ENCODE results near the gene SPEM1. TPM values are rescaled to one million over a fixed set of nuclear protein-coding genes. Genes with fewer than 3 reads are reported as not detected.

The SPEM1 gene
- not detected for polyA plus RNA-seq (2012; ENCODE audit: low read depth, missing spikeins)

- no peak for DNase-seq (ENCODE audit: insufficient read length, low spot score)
- no peak for FAIRE-seq
- TF ChIP-seq TAF1 (IDR thresholded peaks at IDR 0.05; ENCODE audit: low read depth, low read length) = no peak
- no peak for TF ChIP-seq POLR2AphosphoS5 (IDR thresholded peaks at IDR 0.05; ENCODE audit: low read depth, low read length)
- TF ChIP-seq POLR2A (IDR thresholded peaks at IDR 0.05; ENCODE audit: low read depth, low read length) = no peak
- TF ChIP-seq SPI1 (IDR thresholded peaks at IDR 0.05; ENCODE audit: low read depth, low read length) = no peak
- no peak for TF ChIP-seq PAX5 (IDR thresholded peaks at IDR 0.05; ENCODE audit: insufficient read depth, low read length, severe bottlenecking)
- no peak for TF ChIP-seq POU2F2 (IDR thresholded peaks at IDR 0.05; ENCODE audit: low read depth, low read length)
These were observed at the start of gene SPEM1 for GRCh38 chr17:7419819-7420610. TSS of gene SPEM1 (plus strand) at chr17:7420324. CDS start at chr17:7420385, 61 bp downstream.

- no peak for FAIRE-seq
- no peak for DNase-seq (ENCODE audit: insufficient read length, low spot score)
- no peak for TF ChIP-seq POU2F2 (IDR thresholded peaks at IDR 0.05; ENCODE audit: low read depth, low read length)
- no peak for TF ChIP-seq SPI1 (IDR thresholded peaks at IDR 0.05; ENCODE audit: low read depth, low read length)
- no peak for TF ChIP-seq POLR2A (IDR thresholded peaks at IDR 0.05; ENCODE audit: low read depth, low read length)
- TF ChIP-seq PAX5 (IDR thresholded peaks at IDR 0.05; ENCODE audit: insufficient read depth, low read length, severe bottlenecking) = no peak
- no peak for TF ChIP-seq POLR2AphosphoS5 (IDR thresholded peaks at IDR 0.05; ENCODE audit: low read depth, low read length)
- TF ChIP-seq TAF1 (IDR thresholded peaks at IDR 0.05; ENCODE audit: low read depth, low read length) = no peak
These were observed 49.3 kb upstream of the SPEM1 start for GRCh38 chr17:7370853-7371252.

GRCh38 chr17:7374353-7374752, 45.8 kb upstream of the SPEM1 start:
- TF ChIP-seq POLR2AphosphoS5 (IDR thresholded peaks at IDR 0.05; ENCODE audit: low read depth, low read length) = no peak
- no peak for TF ChIP-seq PAX5 (IDR thresholded peaks at IDR 0.05; ENCODE audit: insufficient read depth, low read length, severe bottlenecking)
- no peak for TF ChIP-seq POU2F2 (IDR thresholded peaks at IDR 0.05; ENCODE audit: low read depth, low read length)
- no peak for TF ChIP-seq SPI1 (IDR thresholded peaks at IDR 0.05; ENCODE audit: low read depth, low read length)
- TF ChIP-seq POLR2A (IDR thresholded peaks at IDR 0.05; ENCODE audit: low read depth, low read length) = no peak
- TF ChIP-seq TAF1 (IDR thresholded peaks at IDR 0.05; ENCODE audit: low read depth, low read length) = no peak
- DNase-seq (ENCODE audit: insufficient read length, low spot score) = no peak
- no peak for FAIRE-seq

GRCh38 chr17:7379134-7379533, 41.0 kb upstream of the SPEM1 start:
- no peak for TF ChIP-seq TAF1 (IDR thresholded peaks at IDR 0.05; ENCODE audit: low read depth, low read length)
- no peak for TF ChIP-seq SPI1 (IDR thresholded peaks at IDR 0.05; ENCODE audit: low read depth, low read length)
- no peak for TF ChIP-seq POU2F2 (IDR thresholded peaks at IDR 0.05; ENCODE audit: low read depth, low read length)
- no peak for TF ChIP-seq PAX5 (IDR thresholded peaks at IDR 0.05; ENCODE audit: insufficient read depth, low read length, severe bottlenecking)
- no peak for TF ChIP-seq POLR2AphosphoS5 (IDR thresholded peaks at IDR 0.05; ENCODE audit: low read depth, low read length)
- no peak for TF ChIP-seq POLR2A (IDR thresholded peaks at IDR 0.05; ENCODE audit: low read depth, low read length)
- DNase-seq (ENCODE audit: insufficient read length, low spot score) (no peak), FAIRE-seq (no peak)

GRCh38 chr17:7380321-7380720, 39.8 kb upstream of the SPEM1 start:
- TF ChIP-seq PAX5 (IDR thresholded peaks at IDR 0.05; ENCODE audit: insufficient read depth, low read length, severe bottlenecking) = no peak
- no peak for TF ChIP-seq POLR2A (IDR thresholded peaks at IDR 0.05; ENCODE audit: low read depth, low read length)
- no peak for TF ChIP-seq TAF1 (IDR thresholded peaks at IDR 0.05; ENCODE audit: low read depth, low read length)
- TF ChIP-seq POLR2AphosphoS5 (IDR thresholded peaks at IDR 0.05; ENCODE audit: low read depth, low read length) = no peak
- TF ChIP-seq SPI1 (IDR thresholded peaks at IDR 0.05; ENCODE audit: low read depth, low read length) = no peak
- no peak for TF ChIP-seq POU2F2 (IDR thresholded peaks at IDR 0.05; ENCODE audit: low read depth, low read length)
- no peak for FAIRE-seq

GRCh38 chr17:7380855-7381683, 39.1 kb upstream of the SPEM1 start, which contains the start of gene TNK1:
TSS of gene TNK1 (plus strand) at chr17:7381089. CDS start at chr17:7382927, 1,838 bp downstream.
- no peak for TF ChIP-seq POLR2AphosphoS5 (IDR thresholded peaks at IDR 0.05; ENCODE audit: low read depth, low read length)
- no peak for TF ChIP-seq TAF1 (IDR thresholded peaks at IDR 0.05; ENCODE audit: low read depth, low read length)
- TF ChIP-seq PAX5 (IDR thresholded peaks at IDR 0.05; ENCODE audit: insufficient read depth, low read length, severe bottlenecking) = no peak
- no peak for TF ChIP-seq POU2F2 (IDR thresholded peaks at IDR 0.05; ENCODE audit: low read depth, low read length)
- no peak for TF ChIP-seq SPI1 (IDR thresholded peaks at IDR 0.05; ENCODE audit: low read depth, low read length)
- no peak for TF ChIP-seq POLR2A (IDR thresholded peaks at IDR 0.05; ENCODE audit: low read depth, low read length)
- no peak for DNase-seq (ENCODE audit: insufficient read length, low spot score)
- FAIRE-seq = no peak

More at GRCh38 chr17:7380321-7380720, 39.8 kb upstream of the SPEM1 start:
- DNase-seq (ENCODE audit: insufficient read length, low spot score) = no peak

GRCh38 chr17:7382901-7383300, 37.2 kb upstream of the SPEM1 start:
- FAIRE-seq (no peak), DNase-seq (ENCODE audit: insufficient read length, low spot score) (no peak)
- TF ChIP-seq PAX5 (IDR thresholded peaks at IDR 0.05; ENCODE audit: insufficient read depth, low read length, severe bottlenecking) = no peak
- TF ChIP-seq POLR2A (IDR thresholded peaks at IDR 0.05; ENCODE audit: low read depth, low read length) = no peak
- TF ChIP-seq POLR2AphosphoS5 (IDR thresholded peaks at IDR 0.05; ENCODE audit: low read depth, low read length) = no peak
- no peak for TF ChIP-seq POU2F2 (IDR thresholded peaks at IDR 0.05; ENCODE audit: low read depth, low read length)

GRCh38 chr17:7383371-7383741, 36.8 kb upstream of the SPEM1 start:
- no peak for DNase-seq (ENCODE audit: insufficient read length, low spot score)
- no peak for FAIRE-seq
- TF ChIP-seq POU2F2 (IDR thresholded peaks at IDR 0.05; ENCODE audit: low read depth, low read length) = no peak
- no peak for TF ChIP-seq SPI1 (IDR thresholded peaks at IDR 0.05; ENCODE audit: low read depth, low read length)
- no peak for TF ChIP-seq POLR2A (IDR thresholded peaks at IDR 0.05; ENCODE audit: low read depth, low read length)
- TF ChIP-seq POLR2AphosphoS5 (IDR thresholded peaks at IDR 0.05; ENCODE audit: low read depth, low read length) = no peak
- no peak for TF ChIP-seq PAX5 (IDR thresholded peaks at IDR 0.05; ENCODE audit: insufficient read depth, low read length, severe bottlenecking)
- no peak for TF ChIP-seq TAF1 (IDR thresholded peaks at IDR 0.05; ENCODE audit: low read depth, low read length)

Measured in GM12891 (cell line).